Measurements from ENCODE around the gene HOXB4.

Gene HOXB4

DNA sequence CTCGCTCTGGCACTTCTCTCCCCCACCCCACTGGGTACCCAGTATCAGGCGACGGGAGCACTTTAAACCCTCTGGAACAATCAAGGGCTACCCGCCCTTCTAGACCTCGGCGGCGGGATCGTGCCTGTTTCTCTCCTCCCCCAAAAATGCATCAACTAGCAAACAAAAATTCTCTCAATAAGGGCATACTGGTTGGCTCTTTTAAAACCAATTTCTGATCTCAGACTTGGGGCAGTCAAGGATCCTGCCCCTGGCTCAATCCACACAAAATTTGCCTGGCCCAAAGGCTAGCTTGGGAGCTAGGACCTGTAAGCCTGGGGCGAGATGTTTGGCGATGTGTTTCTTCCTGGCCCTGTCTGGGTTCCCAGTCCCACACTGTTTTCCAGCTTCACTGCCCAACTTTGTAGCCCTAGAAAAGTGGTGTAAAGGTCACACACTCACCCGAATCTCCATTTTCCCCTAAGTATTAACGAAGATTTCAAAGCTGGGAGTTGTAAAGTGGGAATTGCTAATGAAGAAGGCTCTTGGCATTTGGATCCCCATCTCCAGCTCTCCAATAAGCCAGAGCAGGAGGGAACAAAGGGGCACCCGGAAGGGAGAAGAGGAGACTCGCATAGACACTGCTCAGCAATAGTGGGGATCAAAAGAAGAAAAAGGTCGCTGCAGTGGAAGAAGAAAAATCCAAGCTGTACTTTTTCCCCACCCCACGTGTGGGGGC, 18.9 kb downstream of the HOXB4 start:
- no peak for DNase-seq (ENCODE audit: low read depth in 2 of 2)

DNA sequence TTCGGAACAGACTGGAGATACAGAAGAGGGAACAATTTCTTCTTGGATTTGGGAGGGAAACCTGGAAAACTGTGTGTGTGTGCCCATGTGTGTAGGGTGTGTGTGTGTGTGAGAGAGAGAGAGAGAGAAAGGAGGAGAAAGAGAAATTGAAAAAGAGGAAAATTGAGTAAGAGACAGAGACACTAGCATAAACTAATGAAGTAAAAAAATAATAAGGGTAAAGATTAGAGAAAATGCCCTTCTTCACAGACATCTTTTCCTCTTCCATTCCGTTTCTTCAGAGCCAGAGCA, 19.4 kb downstream of the HOXB4 start:
- no peak for DNase-seq (ENCODE audit: low read depth in 2 of 2)

DNA sequence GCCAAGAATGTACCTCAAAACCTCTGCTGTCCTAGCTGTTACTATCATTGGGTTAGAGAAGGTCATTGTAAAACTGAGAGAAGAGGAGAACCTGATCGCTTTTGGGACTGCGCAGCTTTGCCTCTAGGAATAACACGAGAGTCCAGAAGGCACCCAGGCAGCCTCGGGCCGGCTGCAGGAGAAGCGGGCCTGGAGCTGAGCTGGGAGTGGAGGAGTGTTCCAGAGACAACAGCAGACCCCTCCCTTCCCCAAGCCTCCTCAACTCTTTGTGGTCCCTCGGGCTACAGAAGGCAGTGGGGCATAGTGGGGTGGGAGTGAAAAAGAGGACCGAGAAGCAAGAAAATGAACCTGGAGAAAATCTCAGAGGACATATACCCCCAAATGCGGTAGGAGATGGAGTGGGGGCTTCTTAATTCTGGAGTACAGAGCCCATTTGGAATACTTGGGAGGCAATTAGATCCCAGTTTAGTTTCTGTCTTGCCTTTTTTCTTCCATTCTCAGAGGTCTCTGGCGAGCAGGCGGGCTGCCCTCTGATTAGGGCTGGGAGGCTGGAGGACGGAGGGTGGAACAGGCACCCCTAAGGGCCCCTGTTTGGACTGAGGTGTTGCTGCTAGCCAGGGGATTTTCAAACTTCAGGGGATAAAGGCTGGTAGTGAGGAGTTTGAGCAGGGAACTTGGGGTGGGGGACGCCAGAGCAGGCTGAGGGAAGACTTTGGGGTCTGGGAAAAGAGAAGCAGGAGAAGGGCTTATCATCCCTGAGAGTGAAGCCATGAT, 19.9 kb downstream of the HOXB4 start:
- DNase-seq (ENCODE audit: low read depth in 2 of 2): no peak

DNA sequence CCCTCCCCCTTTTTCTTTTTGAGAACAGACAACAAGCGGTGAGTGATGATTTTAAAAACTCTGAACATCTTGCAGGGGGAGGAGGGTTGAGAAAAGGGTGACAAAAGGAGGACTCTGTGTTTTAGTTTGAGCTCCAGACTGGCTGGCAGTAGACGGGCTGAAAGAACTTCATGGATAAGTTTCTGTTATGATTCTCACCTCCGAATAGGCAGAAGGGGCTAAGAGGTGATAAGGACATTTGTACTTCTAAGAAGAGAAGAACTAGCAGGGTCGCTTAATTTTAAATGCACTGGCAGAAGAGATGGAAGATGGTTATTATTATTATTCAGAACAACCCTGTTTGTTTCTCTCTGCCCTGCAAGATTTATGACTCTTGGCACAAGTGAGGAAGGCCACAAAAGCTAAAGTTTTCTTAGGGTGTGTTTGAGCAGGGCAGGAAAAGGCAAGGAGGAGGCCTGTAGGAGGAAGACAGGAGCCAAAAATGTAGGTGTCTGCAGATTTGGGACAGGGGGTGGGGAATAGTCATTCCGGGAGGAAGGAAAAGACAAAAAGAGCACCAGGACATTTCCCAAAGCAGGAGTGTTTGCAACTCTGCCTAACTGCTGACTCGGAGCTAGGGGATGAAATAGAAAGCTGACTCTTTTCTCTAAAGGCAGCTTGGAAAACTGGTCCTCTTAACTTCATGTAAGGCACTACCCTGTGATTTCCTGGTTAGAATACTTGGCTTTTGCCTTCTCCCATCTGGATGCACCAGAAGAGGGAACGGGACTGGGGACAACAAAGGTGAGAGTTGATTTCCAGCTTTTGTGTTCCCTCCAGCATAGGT, 21.4 kb downstream of the HOXB4 start:
- no peak for DNase-seq (ENCODE audit: low read depth in 2 of 2)

DNA sequence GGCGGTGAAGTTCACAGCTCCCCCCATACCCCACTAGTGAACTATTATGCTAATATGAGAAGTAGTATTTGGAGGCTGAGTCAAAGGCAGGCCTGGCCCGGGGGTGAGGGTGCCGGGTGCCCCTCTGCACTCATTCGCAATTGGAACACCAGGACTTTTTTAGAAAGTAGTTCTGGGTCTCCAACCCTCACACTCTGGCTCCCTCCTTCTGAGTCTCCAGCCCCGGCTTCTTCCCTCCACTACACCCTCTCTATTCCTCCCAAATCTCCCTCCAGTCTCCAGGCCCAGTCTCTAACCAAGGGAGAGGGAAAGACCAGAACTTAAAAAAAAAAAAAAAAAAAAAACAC, 21.9 kb downstream of the HOXB4 start:
- no peak for DNase-seq (ENCODE audit: low read depth in 2 of 2)

DNA sequence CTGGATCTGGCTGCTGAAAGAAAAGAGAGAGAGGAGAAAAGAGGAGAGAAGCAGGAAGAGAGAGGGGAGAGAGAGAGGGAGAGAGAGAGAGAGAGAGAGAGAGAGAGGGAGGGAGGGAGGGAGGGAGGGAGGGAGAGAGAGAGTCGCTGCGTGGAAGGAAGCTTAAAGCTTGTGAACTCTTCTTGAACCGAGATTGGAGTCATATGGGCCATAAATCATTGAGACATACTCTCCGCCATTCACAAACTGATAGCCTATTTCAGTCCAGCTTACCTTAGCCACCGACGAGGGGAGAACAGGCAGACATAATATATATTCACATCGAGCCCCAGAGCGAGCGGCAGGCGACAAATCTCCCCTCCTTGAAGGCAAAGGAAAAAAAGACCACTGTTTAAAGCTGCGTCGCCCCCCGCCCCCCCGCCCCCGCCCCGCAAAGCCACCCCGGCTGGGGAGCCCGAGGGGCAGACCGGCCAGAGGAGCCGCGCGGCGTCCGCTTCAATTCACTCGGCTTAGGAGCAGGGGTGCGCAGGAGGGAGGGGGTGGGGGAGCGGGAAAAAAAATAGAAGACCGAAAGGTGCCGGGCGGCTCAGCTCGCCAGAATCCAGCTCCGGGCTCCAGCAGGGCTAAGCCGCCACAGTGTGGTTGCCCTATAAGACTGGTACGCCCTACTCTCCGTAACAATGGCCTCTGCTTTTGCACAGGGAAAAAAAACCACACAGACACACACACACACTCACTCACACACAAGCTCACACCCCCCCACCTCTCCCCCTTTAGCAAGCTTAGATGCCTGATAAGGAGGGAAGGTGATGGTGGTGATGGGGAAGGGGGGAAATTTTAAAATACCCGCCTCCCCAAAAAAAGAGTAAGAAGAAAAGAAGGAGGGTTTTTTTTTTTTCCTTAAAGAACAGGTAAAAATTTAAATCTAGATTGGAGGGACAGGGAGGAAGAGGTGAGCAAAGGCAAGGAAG, 22.6 kb downstream of the HOXB4 start:
- DNase-seq (ENCODE audit: low read depth in 2 of 2): no peak

DNA sequence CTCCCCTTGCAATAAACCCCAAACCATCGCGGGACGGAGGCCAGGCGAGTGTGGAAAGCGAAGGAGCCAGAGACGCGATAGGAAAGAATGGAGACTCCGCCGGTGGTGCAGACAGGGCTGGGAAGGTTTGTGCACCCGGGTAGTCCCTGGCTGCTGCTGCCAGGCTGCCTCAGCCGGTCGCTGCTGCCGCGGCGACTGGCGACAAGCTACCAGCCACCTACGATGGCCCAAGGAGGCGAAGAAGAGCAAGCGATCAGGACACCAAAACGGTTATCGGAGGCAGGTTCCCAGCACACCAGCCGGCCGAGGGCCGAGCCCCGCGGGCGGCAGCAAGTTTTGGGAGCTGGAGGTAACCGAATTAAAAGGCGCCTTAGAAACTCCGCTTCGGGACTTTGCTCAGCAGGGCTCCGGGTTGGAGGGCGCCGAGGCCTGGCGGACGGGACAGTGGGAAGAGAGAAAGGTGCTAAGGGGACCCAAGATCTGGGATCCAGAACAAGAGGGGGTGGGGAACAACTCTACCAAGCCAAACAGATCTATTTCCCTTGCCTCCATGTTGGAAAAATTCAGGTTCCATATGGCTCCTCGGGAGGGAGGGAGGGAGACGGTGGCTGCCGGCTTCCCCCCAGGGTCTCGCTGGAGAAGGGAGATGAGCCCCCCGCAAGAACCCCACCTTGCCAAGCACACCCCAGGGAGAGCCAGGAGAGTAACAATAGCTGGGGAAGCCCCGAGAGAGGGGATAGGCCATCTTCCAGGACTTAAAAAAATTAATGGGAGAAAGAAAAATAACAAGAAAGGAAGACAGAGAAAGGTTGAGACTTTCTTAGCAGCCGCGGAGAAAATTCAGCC, 23.5 kb downstream of the HOXB4 start:
- DNase-seq (ENCODE audit: low read depth in 2 of 2): no peak

DNA sequence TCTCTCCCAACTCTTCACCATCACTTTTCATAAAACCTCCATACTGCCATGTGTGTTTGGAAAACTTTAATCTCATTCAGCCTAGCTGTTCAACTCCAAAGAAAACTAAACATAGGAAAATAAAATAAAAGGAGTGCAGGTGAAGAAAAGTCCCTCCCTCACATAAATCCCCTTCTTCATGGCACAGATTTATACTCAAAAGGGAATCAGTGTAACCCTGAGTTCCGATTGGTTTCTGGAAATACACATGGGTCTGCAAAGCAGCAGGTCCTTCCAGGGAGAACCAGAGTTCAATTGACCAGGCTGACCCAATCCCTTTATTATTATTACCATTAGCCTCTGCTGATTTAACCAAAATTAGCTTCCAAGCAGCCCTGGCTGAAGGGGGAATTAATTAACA, 24.3 kb downstream of the HOXB4 start:
- no peak for DNase-seq (ENCODE audit: low read depth in 2 of 2)

DNA sequence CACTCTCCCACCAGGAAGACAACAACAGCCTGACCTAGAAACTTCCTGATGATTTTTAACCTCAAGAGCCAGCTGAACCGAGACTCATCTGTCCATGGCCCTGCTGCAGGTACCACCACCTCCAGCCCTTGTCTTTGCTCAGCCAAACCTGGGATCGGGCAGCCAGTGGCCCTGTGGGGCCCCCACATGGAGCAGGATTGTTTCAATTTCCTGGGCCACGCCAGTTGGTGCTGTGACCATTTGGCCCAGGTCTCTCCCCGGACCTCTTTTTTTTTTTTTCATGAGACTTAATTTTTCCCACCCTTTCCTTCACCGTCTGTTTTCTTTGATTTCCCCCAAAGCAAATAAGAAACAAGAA, 25.0 kb downstream of the HOXB4 start:
- no peak for DNase-seq (ENCODE audit: low read depth in 2 of 2)

DNA sequence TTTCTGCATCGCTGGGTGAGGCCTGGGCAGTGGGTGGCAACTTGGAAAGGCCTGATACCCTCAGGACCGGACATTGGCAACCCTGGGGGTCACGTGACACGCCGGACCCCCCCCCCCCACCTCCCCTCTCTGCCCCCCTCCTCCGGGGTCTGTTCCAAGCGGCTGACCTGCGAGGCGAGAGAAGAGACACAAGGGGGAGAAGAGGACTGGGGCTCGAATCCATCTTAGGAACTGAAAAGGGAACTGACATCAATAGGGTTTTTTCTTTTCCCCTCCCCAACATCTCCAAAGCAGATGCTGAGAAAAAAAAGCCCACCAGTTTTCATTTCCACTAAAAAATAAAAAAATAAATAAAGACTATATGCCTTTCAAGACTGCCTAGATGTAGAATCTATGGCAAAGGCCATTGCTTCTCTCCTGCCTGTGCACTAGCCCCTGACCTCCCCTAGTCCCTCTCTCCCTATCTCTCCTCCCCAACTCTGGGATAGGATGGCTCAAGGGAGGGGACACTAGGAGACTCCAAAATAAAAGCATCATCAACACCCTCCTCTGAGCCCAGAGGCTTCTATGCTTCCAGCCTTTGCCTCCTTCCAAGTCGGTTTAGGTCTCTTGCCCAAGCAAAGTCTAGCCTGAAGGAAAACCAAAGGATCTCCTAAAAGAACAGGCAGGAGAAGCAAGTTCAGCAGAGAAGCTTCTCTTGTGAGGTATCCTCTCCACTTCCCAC, 25.5 kb downstream of the HOXB4 start:
- no peak for DNase-seq (ENCODE audit: low read depth in 2 of 2)

DNA sequence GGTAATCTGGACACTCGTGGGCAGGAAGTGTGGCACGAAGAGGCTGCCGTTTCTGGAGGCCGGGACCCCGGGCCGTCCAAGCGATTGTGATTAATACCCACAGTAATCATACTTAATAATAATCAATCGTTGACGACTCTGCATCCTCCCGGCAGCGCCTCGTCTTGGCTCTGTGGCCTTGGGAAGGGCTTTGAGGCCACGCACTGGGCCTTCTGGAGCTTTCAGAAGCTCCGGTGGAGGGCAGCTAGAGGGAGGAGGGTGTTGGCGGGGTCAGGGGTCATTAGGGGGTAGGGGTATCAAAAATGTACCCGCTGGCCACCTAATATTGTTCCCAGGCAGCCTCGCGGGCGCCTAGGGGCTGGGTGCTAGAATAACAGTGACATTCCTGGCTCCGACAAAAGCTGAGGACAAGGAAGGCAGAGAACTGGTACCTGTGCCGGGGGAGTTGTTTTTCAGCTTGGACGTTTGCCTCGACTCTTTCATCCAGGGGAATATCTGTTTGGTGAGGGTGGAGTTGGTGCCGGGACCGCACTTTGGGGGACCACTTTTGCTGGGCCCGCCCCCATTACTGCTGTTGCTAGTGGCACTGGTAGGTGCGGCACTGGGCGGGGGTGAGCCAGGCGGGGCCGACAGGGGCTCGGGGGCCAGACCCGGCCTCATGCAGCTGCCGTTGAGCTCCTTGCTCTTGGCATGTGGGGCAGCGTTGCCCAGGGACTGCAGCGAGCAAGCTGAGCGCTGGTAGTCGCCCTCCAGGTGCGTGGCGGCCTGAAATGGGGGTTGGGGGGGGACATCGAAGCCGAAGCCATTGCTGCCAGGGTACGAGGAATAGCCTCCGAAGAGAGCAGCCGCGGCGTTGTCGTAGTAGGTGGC, 26.3 kb downstream of the HOXB4 start:
- DNase-seq (ENCODE audit: low read depth in 2 of 2): no peak

DNA sequence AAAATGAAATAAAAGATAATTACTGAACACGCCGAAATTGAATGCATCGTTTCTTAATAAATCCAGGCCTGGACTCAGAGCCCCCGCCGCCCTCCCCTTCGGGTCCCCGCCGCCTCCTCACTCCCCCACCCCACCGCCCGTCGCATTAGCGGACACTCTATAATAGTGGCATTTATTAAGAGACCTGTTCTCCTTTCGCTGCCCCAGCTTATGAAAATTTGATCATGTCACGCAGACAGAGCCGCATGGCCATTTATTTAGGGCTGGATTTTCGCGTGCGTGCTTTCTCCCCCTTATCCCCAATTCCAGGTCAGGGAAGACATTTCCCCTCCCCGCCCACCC, 27.0 kb downstream of the HOXB4 start:
- no peak for DNase-seq (ENCODE audit: low read depth in 2 of 2)

DNA sequence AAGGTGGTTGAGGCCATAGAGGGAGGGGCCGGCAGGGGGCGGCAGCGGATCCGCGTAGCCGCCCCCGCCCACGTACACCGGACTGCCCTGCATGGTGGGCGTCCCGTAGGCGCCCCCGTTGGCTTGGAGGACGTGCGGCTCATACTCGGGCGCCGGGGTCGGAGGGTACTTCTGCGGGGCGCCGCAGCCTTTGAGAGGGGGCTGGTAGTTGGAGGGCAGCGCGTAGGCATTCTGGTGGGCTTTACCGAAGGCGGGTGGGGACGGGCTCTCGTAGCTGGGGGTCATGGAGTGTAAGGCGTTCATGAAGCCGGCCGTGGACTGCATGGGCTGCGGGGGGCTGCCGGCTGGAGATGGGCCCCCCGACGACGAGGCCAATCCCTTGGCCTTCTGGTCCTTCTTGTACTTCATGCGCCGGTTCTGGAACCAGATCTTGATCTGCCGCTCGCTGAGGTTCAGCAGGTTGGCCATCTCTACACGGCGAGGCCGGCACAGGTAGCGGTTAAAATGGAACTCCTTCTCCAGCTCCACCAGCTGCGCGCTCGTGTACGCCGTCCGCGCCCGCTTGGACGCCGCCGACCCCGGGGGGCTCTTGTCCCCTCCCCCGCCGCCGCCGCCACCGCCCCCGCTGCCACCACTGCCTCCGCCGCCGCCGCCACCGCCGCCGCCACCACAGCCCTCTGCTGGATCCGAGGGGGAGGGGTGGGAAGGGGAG, 27.5 kb downstream of the HOXB4 start:
- no peak for DNase-seq (ENCODE audit: low read depth in 2 of 2)

DNA sequence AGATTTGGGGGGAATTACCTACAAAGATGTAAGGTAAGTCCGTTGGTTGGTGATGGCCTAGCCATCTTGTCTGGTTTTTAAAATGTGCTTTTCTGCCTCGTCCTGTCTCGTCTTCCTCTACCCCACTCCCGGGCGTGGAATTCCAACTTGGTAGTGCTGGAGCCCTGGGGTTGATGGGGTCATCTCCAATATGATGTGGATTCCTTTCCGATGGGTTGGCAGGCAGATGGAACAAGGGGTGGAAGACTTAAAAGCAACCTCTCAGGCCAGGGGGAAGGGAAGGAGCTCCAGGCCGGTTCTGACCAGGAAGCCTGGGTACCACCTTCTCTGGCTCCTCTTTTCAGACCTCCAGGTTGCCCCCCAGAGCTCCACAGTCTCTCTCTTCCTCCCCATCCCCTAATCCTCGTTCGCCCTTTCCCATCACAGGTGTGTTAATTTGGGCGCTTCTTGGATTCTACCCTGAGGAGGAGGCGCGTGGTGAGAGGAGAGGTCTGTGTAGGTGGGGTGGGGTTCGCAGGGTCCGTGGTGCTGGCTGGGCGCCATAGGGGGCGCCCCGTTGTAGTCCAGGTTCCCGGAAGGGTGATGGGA, 28.1 kb downstream of the HOXB4 start:
- DNase-seq (ENCODE audit: low read depth in 2 of 2): no peak

DNA sequence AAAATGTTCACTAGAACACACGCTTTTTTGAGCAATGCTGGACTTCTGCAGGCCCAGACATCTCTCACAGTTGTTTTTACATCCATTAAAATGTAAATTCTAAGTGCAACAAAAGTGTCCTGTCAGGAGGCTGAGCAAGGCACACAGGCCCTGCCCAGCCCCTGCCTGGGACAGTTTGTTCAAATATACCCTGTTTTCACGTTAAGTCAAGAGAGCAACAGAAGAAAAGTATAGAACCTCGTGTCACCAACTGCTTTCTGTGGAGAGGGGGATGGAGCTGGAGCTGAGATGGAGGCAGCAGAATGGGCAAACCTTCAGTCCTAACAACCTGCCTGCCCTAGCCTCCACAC, 28.9 kb downstream of the HOXB4 start:
- no peak for DNase-seq (ENCODE audit: low read depth in 2 of 2)

DNA sequence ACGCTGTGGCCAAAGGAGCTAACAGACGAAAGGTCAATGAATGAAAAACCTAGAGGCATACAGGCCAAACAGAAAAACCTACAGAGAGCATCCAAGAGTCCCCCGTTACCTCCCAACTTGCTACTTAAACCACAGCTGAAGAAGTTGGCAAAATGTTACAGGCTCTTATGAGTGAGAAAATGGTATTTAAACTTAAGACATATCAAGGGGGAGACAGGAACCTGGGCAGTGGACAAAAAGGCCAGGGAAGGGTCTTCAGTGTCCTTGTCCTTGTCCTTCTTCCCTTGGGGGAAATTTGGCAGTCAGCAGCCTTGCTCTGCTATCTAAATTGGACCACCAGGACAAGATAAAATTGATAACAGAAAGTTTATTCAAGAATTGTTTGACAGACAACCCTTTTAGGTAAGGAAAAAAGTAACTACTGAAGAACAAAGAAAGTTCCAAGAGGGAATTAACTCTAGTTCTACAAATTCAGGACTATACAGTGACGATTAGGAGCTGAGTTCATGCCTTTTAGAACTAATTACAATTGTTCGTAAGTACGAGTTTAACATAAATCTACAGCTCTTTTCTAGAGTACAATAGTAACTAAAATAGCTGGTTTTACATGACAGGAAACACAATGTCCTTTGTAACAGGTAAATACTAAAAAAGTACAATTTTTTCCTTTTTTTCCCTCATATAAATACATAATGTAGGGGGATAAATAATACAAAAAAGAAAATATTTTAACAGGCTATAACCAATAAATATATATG, 29.4 kb downstream of the HOXB4 start:
- DNase-seq (ENCODE audit: low read depth in 2 of 2): no peak

DNA sequence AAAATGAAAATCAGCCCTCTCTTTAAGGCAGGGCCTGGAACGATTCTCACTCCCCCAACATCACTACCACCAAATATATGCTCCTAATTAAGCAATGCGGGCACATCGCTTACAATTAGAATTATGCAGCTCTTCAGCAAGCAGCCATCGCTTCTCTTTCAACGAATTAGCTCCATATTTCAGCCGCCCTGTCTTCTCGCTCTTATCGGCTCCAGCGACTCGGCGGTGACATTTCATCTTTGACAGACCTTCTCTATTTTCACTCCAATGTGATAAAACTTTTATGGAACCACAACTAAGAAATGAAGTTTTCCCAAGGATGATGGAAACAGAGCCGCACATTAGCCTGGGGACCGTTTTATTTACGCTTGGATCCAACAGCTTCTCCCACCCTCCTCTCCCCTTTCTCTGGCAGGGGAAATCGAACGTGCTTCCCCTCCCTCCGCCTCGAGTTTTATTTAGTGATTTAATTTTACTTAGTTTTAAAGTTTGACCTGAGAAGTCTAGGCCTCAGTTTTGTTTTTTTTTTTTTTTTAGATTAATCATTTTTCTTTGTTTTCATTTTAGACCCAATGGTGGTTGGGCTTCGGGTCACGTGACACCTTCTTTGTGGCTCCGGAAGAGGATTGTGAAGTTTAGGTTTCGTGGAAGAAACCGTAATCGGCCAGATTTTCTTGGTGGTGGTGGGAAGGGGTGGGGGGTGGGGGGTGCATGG, 30.2 kb downstream of the HOXB4 start:
- DNase-seq (ENCODE audit: low read depth in 2 of 2): no peak

All from stimulated activated CD8-positive, alpha-beta memory T cell treated with anti-CD3 and anti-CD28 coated beads, Interleukin-15, amount 100 ng/mL, for 48 hours (primary cell).